ENCODE data around the gene TSHR. TPM values are rescaled to one million over a fixed set of nuclear protein-coding genes. Genes with fewer than 3 reads are reported as not detected.

The TSHR gene
- total and polyA plus RNA-seq, 2 donors (not counting 3 experiments of a cell fraction or from before 2014, with no cell fraction given) = not detected

DNA sequence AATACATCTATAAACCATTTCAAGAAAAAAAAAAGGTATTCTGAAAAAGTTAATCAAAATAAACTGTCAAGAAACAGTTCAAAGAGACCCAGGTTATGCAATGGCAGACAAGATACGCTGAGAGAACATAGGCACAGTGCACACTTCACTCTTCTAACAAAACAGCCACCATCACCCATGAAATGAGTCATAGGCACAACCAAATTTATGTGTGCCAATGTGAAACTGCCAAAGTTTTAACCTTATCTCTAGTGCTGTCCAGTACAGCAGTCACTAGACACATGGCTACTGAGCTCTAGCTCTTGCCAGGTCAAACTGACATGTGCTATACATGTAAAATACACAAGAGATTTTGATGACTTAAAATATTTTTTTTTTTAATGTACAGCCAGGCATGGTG, 15.3 kb upstream of the TSHR start:
- no peak for DNase-seq (ENCODE audit: low read depth, low spot score)
- dilution Hi-C loops (cut with MboI; ENCODE audit: extremely low pct_ligation_motif_present, low sequenced_read_pairs) = no loop called here
- Histone ChIP-seq H3K4me3 (replicated peaks in 1 of 3; ENCODE audit: insufficient read depth in 1 of 3, low read depth in 1 of 3, low read length in 3 of 3) (no peak overlapping the region), H3K9me1 (replicated peaks; ENCODE audit: control insufficient read depth, extremely low read depth, insufficient read depth, low read length) (no peaks in the 10 kb centered on the region), H3K9me3 (replicated peaks; ENCODE audit: control insufficient read depth, insufficient read depth, low read length) (no peaks in the 10 kb centered on the region), H3K27ac (ENCODE audit: insufficient read depth, low read depth, low read length) (no peak overlapping the region), H3K4me1 (ENCODE audit: control insufficient read depth, extremely low read depth, insufficient read depth, low read length) (peaks cover 7% of the 10 kb centered on the region), H3K27me3 (ENCODE audit: control insufficient read depth in 2 of 2, insufficient read depth in 2 of 2, low read length in 2 of 2) (no peaks in the 10 kb centered on the region), H2AFZ (ENCODE audit: low read depth, low read length) (no peak overlapping the region), H3K79me2 (ENCODE audit: control insufficient read depth, insufficient read depth, low read length) (peaks cover 11% of the 10 kb centered on the region), H3K4me2 (ENCODE audit: insufficient read depth, low read length) (no peak overlapping the region), H3K36me3 (ENCODE audit: control insufficient read depth in 2 of 2, extremely low read depth in 1 of 2, insufficient read depth in 2 of 2, low read length in 2 of 2) (no peaks in the 10 kb centered on the region), H3K9ac (replicated peaks; ENCODE audit: extremely low read depth, insufficient read depth, low read length) (no peak overlapping the region), H4K20me1 (replicated peaks; ENCODE audit: control insufficient read depth, extremely low read depth, insufficient read depth, low read length) (no peaks in the 10 kb centered on the region)
- CTCF ChIA-PET = interaction anchor here (1.5 to 4.0 kb wide), 3 partner anchors 18 to 77 kb away, joined by 3 to 17 read pairs (median 4); no protein-coding TSS in a partner anchor
- POLR2A ChIA-PET = no interaction called here
- no peak for TF ChIP-seq CTCF (IDR thresholded peaks at IDR 0.05; ENCODE audit: extremely low read depth in 1 of 2, insufficient read depth in 1 of 2, low read depth in 1 of 2, low read length in 2 of 2)
- TF ChIP-seq POLR2AphosphoS5 (IDR thresholded peaks at IDR 0.05; ENCODE audit: insufficient read depth, low read depth, low read length) = no peak
- TF ChIP-seq FOS (IDR thresholded peaks at IDR 0.05; ENCODE audit: borderline replicate concordance, insufficient read depth, low read length) = no peak
- no peak for TF ChIP-seq MYC (IDR thresholded peaks at IDR 0.05; ENCODE audit: low read depth, low read length)
- no peak for TF ChIP-seq JUN (IDR thresholded peaks at IDR 0.05; ENCODE audit: borderline replicate concordance, insufficient read depth, insufficient read length, low read depth)
- no peak for TF ChIP-seq POLR2A (IDR thresholded peaks at IDR 0.05; ENCODE audit: low read depth, low read length)
- TF ChIP-seq GATA2 (IDR thresholded peaks at IDR 0.05; ENCODE audit: insufficient read depth, insufficient read length, low read depth, low read length) = no peak
- TF ChIP-seq EZH2 (IDR thresholded peaks at IDR 0.05; ENCODE audit: borderline replicate concordance, low read depth, low read length, severe bottlenecking) = no peak
- TF ChIP-seq, protein P1, sequence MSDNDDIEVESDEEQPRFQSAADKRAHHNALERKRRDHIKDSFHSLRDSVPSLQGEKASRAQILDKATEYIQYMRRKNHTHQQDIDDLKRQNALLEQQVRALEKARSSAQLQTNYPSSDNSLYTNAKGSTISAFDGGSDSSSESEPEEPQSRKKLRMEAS (IDR thresholded peaks at IDR 0.05; ENCODE audit: insufficient read depth, insufficient read length) = no peak
- FAIRE-seq = no peak
- no TSS peak for BruUV-seq (replicated peaks)
- intact Hi-C loops (cut with micrococcal nuclease) = loop anchor here (5.0 kb wide), 1 partner anchor 277 kb away; no protein-coding TSS in a partner anchor
